ENCODE results near the gene ELMO2. TPM values are rescaled to one million over a fixed set of nuclear protein-coding genes. Genes with fewer than 3 reads are reported as not detected.

Gene ELMO2
- total RNA-seq, 1 donor from 2014 or later: 45.6 TPM

GRCh38 chr20:46317685-46318177 lies 88.7 kb downstream of the ELMO2 start:
- Mint-ChIP-seq H3K27me3 (peaks cover 74% of the 10 kb centered on the region), H3K27ac (no peak overlapping the region), H3K4me3 (no peak overlapping the region), H3K36me3 (ENCODE audit: low read depth) (no peaks in the 10 kb centered on the region), H3K4me1 (no peaks in the 10 kb centered on the region), H3K9me3 (no peaks in the 10 kb centered on the region)
- TF ChIP-seq CTCF (IDR thresholded peaks at IDR 0.05): no peak
- POLR2A ChIA-PET: no interaction called here
- CTCF ChIA-PET: no interaction called here
- DNase-seq: no peak
- intact Hi-C loops (cut with micrococcal nuclease): no loop called here
- no peak for ATAC-seq (ENCODE audit: low read depth)

GRCh38 chr20:46316984-46317684 lies 89.3 kb downstream of the ELMO2 start:
- no peak for TF ChIP-seq CTCF (IDR thresholded peaks at IDR 0.05)
- intact Hi-C loops (cut with micrococcal nuclease): no loop called here
- CTCF ChIA-PET: no interaction called here
- H3K27me3 Mint-ChIP-seq: peaks cover 71% of the 10 kb centered on the region
- DNase-seq (no peak), ATAC-seq (ENCODE audit: low read depth) (no peak)
- peaks cover 3% of the 10 kb centered on the region for H3K4me1 Mint-ChIP-seq
- no peak overlapping the region for H3K4me3 Mint-ChIP-seq
- POLR2A ChIA-PET: no interaction called here
- H3K9me3 Mint-ChIP-seq: no peaks in the 10 kb centered on the region
- no peak overlapping the region for H3K27ac Mint-ChIP-seq
- no peaks in the 10 kb centered on the region for H3K36me3 Mint-ChIP-seq (ENCODE audit: low read depth)

Other genes starting within 250 kb of the ELMO2 start
- gene CDH22, start 98.1 kb downstream of the ELMO2 start, total RNA-seq: 0.09 TPM in 1 of 2 replicates, not detected in the other
- 0.27 and 0.39 TPM in 2 replicates for gene ZNF334, start 106.9 kb upstream of the ELMO2 start, total RNA-seq
- gene OCSTAMP, start 144.0 kb upstream of the ELMO2 start, total RNA-seq: not detected in 2 replicates
- 0.47 TPM in 1 of 2 replicates, not detected in the other for gene SLC13A3, start 244.8 kb upstream of the ELMO2 start, total RNA-seq

All from activated B cell treated with CpG ODN at 0.5 μM for 24 hours (primary cell).